ENCODE data around the gene SEC61A2.
"Not testable (repeated sequence)": the region's sequence is repeated elsewhere in the genome, so short reads cannot be mapped to it uniquely, and the experiment has no call there.

The SEC61A2 gene

DNA sequence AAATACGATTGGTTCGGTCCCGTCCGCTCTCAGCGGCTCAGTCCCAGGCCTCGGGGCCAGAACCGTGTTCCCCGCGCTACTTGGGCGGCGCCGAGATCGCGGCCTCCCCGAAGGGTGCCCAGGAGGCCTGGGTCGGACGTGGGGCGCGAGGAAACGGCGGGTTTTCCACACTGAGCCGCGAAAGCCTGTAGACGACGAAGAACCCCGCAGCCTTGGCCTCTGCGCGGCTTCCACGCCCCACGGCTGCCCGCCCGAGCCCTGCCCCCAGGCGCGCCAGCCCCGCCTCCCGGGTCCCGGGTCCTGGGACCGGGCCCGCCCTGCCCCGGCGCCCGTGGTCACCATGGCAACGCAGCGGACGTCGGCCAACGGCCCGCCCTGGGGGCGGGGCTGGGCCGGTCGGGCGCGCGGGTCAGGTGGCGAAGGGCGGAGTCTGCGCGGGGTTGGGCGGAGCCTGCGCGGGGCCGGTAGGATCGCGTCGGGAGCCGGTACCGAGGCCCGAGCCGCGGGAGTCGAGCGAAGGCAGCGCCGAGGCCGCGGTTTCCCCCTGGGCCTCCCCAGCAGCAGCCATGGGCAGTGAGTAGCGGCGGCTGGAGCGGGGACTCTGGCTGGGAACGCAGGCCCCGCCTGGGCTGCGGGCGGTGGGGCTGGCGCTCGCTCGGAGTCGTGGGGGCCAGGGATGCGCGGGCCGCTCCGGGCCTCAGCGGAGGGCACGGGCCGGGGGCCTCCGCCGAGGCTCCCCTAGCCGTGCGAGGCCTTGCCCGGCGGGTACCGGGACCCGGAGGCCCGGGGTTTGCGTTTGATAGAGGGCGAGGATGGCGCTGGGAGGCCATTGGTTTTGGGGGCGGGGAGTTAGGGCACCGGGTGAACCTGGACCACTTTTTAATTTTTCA, at the start of gene SEC61A2:
SEC61A2 (plus strand) TSS at position 456 of the 890 bp plus-strand sequence; CDS start at position 567, 111 bp downstream.
- POLR2A ChIA-PET: no interaction called here
- TF ChIP-seq, protein P1, sequence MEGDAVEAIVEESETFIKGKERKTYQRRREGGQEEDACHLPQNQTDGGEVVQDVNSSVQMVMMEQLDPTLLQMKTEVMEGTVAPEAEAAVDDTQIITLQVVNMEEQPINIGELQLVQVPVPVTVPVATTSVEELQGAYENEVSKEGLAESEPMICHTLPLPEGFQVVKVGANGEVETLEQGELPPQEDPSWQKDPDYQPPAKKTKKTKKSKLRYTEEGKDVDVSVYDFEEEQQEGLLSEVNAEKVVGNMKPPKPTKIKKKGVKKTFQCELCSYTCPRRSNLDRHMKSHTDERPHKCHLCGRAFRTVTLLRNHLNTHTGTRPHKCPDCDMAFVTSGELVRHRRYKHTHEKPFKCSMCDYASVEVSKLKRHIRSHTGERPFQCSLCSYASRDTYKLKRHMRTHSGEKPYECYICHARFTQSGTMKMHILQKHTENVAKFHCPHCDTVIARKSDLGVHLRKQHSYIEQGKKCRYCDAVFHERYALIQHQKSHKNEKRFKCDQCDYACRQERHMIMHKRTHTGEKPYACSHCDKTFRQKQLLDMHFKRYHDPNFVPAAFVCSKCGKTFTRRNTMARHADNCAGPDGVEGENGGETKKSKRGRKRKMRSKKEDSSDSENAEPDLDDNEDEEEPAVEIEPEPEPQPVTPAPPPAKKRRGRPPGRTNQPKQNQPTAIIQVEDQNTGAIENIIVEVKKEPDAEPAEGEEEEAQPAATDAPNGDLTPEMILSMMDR (IDR thresholded peaks at IDR 0.05; ENCODE audit: insufficient read depth, low read length, missing control alignments): no peak
- H3K4me3 ChIP-seq (ENCODE audit: low read depth, low read length): peak within 1 kb of the TSS; percentile 92
- CTCF ChIA-PET: interaction anchor here (0.8 to 1.4 kb wide), 5 partner anchors 9 to 88 kb away, joined by 3 to 7 read pairs (median 4); no protein-coding TSS in a partner anchor
- no peak for DNase-seq (ENCODE audit: low read depth, low spot score)

DNA sequence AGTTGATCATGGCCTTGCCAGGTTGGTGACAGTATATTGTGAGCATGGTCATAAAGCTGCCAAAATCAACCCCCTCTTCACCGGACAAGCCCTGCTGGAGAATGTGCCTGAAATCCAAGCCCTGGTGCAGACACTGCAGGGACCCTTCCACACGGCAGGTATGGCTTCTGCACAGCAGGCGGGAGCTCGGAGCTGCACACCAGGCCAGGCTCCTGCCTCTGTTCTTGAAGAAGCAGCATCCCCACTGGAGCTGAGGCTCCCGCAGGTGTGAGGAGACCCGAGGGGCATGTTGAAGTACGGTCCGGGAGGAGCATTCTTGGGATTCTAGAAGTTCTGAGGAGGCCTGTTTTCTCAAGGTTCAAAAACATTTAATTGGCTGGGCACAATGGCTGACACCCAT, 48.0 kb upstream of the SEC61A2 start:
- POLR2A ChIA-PET: no interaction called here
- CTCF ChIA-PET: interaction anchor here (1.1 kb wide), 1 partner anchor 11 kb away, joined by 5 read pairs; no protein-coding TSS in a partner anchor
- no peak for DNase-seq (ENCODE audit: low read depth, low spot score)
- H3K4me3 ChIP-seq (ENCODE audit: low read depth, low read length): no peak overlapping the region
- TF ChIP-seq, protein P1 (IDR thresholded peaks at IDR 0.05; ENCODE audit: insufficient read depth, low read length, missing control alignments): no peak

DNA sequence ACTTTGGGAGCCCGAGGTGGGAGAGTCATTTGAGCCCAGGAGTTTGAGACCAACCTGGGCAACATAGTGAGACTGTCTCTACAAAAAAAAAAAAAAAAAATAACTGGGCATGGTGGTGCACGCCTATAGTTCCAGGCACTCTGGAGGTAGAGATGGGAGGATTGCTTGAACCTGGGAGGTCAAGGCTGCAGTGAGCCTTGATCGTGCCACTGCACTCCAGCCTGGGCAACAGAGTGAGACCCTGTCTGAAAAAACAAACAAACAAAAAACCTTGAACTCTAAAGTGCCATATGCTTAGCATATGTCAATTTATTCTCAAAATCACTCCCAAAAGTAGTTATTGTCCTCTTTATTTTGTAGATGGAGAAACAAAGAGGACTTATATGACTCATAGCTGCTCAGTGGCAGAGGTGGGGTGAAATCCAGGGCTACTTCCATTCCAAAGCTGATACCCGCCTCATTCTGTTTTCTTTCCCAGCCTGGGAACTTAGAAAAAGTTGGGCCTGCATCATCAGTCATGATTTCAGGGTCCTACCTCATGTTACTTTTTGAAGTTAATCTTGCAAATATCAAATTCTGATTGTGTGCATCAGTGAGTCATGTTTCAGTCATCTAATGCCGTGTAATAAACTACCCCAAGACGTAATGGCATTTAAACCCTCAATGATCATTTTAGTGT, 47.5 kb upstream of the SEC61A2 start:
- POLR2A ChIA-PET: interaction anchor here (0.6 kb wide), 1 partner anchor 13 kb away, joined by 4 read pairs; no protein-coding TSS in a partner anchor
- H3K4me3 ChIP-seq (ENCODE audit: low read depth, low read length): no peak overlapping the region
- CTCF ChIA-PET: interaction anchor here (1.1 kb wide), 1 partner anchor 12 kb away, joined by 5 read pairs; no protein-coding TSS in a partner anchor
- no peak for DNase-seq (ENCODE audit: low read depth, low spot score)
- TF ChIP-seq, protein P1 (IDR thresholded peaks at IDR 0.05; ENCODE audit: insufficient read depth, low read length, missing control alignments): no peak

- ChIA-PET POLR2A (no interaction called here), CTCF (no interaction called here)
- no peak overlapping the region for H3K4me3 ChIP-seq (ENCODE audit: low read depth, low read length)
- TF ChIP-seq, protein P1 (IDR thresholded peaks at IDR 0.05; ENCODE audit: insufficient read depth, low read length, missing control alignments): no peak
- DNase-seq (ENCODE audit: low read depth, low spot score): no peak
Observed at GRCh38 chr10:12088919-12089318, 40.6 kb upstream of the SEC61A2 start.

- ChIA-PET POLR2A (no interaction called here), CTCF (no interaction called here)
- TF ChIP-seq, protein P1 (IDR thresholded peaks at IDR 0.05; ENCODE audit: insufficient read depth, low read length, missing control alignments): no peak
- DNase-seq (ENCODE audit: low read depth, low spot score): no peak
- no peak overlapping the region for H3K4me3 ChIP-seq (ENCODE audit: low read depth, low read length)
Observed at GRCh38 chr10:12091421-12091820, 38.1 kb upstream of the SEC61A2 start.

- not testable (repeated sequence) for DNase-seq (ENCODE audit: low read depth, low spot score); H3K4me3 ChIP-seq (ENCODE audit: low read depth, low read length)
- CTCF ChIA-PET: interaction anchor here (2.5 kb wide), 1 partner anchor 111 kb away, joined by 8 read pairs; no protein-coding TSS in a partner anchor
Observed at GRCh38 chr10:12097361-12097760, 32.1 kb upstream of the SEC61A2 start.

More at GRCh38 chr10:12097361-12097760, 32.1 kb upstream of the SEC61A2 start:
- POLR2A ChIA-PET: not testable (repeated sequence)
